DOHH2 (cell line): ENCODE measurements around the gene SUPT3H.

Experiments used
- EZH2phosphoT487 ChIP-seq: fragments of 200-600 bp; sonication (generic); IDR thresholded peaks from 2 replicates; pipeline ENCODE4 v1.6.1; 2017; ENCODE audit warnings: borderline replicate concordance, mild to moderate bottlenecking, antibody characterized with exemption, low read length, moderate library complexity, mixed read lengths
- TF ChIP-seq, protein P1 (sequence below): fragments of 200-600 bp; sonication (generic); IDR thresholded peaks from one replicate; pipeline ENCODE4 v1.5.1; 2014; ENCODE audit warnings: antibody characterized with exemption, mild to moderate bottlenecking, low read depth, low read length; ENCODE audit not compliant: poor library complexity, severe bottlenecking

DNA sequence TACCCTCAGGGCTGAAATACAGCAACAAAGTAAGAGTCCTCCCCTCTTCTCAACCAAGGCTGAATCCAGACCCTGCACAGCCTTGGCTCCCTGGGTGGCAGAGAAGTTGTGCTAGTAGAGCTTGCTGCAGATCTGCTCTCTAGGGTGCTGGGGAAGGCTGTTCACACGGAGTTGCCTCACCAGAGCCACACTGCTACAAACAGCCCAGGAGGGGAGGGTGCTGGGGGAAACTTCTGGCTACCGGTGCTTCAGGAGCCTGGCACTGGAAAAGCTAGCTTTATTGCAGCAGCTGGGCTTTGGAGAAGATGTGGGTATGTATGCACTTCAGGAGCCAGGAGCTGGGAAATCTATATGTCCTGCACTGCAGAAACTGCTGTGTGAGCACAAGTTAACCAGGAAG lies 37.6 kb upstream of the SUPT3H start:
- TF ChIP-seq, protein P1, sequence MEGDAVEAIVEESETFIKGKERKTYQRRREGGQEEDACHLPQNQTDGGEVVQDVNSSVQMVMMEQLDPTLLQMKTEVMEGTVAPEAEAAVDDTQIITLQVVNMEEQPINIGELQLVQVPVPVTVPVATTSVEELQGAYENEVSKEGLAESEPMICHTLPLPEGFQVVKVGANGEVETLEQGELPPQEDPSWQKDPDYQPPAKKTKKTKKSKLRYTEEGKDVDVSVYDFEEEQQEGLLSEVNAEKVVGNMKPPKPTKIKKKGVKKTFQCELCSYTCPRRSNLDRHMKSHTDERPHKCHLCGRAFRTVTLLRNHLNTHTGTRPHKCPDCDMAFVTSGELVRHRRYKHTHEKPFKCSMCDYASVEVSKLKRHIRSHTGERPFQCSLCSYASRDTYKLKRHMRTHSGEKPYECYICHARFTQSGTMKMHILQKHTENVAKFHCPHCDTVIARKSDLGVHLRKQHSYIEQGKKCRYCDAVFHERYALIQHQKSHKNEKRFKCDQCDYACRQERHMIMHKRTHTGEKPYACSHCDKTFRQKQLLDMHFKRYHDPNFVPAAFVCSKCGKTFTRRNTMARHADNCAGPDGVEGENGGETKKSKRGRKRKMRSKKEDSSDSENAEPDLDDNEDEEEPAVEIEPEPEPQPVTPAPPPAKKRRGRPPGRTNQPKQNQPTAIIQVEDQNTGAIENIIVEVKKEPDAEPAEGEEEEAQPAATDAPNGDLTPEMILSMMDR: no peak
- TF ChIP-seq EZH2phosphoT487: no peak
